MM.1S (cell line): Measurements from ENCODE around the gene SNRK.
A peak's percentile ranks its signal among the peaks of the same experiment; 100 is the strongest.

Experiments used
- DNase-seq: peaks from one replicate; pipeline ENCODE4 v3.0.0-alpha.2; 2015
- H2AFZ ChIP-seq: fragments of 300-600 bp; sonication (generic); 2 replicates; pipeline ENCODE4 v1.6.0; 2016; ENCODE audit warnings: antibody characterized with exemption, low read length
- H3F3A ChIP-seq: fragments of 300-600 bp; sonication (generic); 2 replicates; pipeline ENCODE4 v1.6.1; 2016; ENCODE audit warnings: mild to moderate bottlenecking, antibody characterized with exemption, low read length, moderate library complexity, mixed read lengths; ENCODE audit not compliant: insufficient read depth
- H3K27ac ChIP-seq: fragments of 300-600 bp; sonication (generic); 2 replicates; pipeline ENCODE4 v1.5.1; 2016; ENCODE audit warnings: mild to moderate bottlenecking, low read length
- H3K27me3 ChIP-seq: fragments of 300-600 bp; sonication (generic); replicated peaks from 2 replicates; pipeline ENCODE4 v1.6.0; 2016; ENCODE audit warnings: low read length; ENCODE audit not compliant: insufficient read depth
- H3K36me3 ChIP-seq: fragments of 300-600 bp; sonication (generic); replicated peaks from 2 replicates; pipeline ENCODE4 v1.6.1; 2016; ENCODE audit warnings: mild to moderate bottlenecking, low read length, mixed read lengths; ENCODE audit not compliant: insufficient read depth
- H3K4me1 ChIP-seq: fragments of 300-600 bp; sonication (generic); 2 replicates; pipeline ENCODE4 v1.6.1; 2016; ENCODE audit warnings: low read length, mixed read lengths
- H3K4me2 ChIP-seq: fragments of 300-600 bp; sonication (generic); 2 replicates; pipeline ENCODE4 v1.6.0; 2016; ENCODE audit warnings: low read depth, low read length
- H3K4me3 ChIP-seq: fragments of 300-600 bp; sonication (generic); 2 replicates; pipeline ENCODE4 v1.5.1; 2016; ENCODE audit warnings: low read length, mixed read lengths
- H3K79me2 ChIP-seq: fragments of 300-600 bp; sonication (generic); 2 replicates; pipeline ENCODE4 v1.6.1; 2016; ENCODE audit warnings: mixed run types, low read length, mixed read lengths
- H3K9ac ChIP-seq: fragments of 300-600 bp; sonication (generic); 2 replicates; pipeline ENCODE4 v1.6.1; 2016; ENCODE audit warnings: low read length, mixed read lengths
- H3K9me2 ChIP-seq: fragments of 300-600 bp; sonication (generic); replicated peaks from 2 replicates; pipeline ENCODE4 v1.6.1; 2016; ENCODE audit warnings: mild to moderate bottlenecking, low read length, mixed read lengths; ENCODE audit not compliant: insufficient read depth
- H3K9me3 ChIP-seq: fragments of 300-600 bp; sonication (generic); replicated peaks from 2 replicates; pipeline ENCODE4 v1.6.1; 2016; ENCODE audit warnings: mild to moderate bottlenecking, low read length, mixed read lengths; ENCODE audit not compliant: insufficient read depth
- H4K20me1 ChIP-seq: fragments of 300-600 bp; sonication (generic); 2 replicates; pipeline ENCODE4 v1.6.1; 2016; ENCODE audit warnings: mild to moderate bottlenecking, low read length, moderate library complexity, mixed read lengths; ENCODE audit not compliant: insufficient read depth
- CTCF ChIP-seq: fragments of 300-600 bp; sonication (generic); IDR thresholded peaks from 2 replicates; pipeline ENCODE4 v1.5.1; 2016; ENCODE audit warnings: antibody characterized with exemption, low read length, mixed read lengths
- EZH2 ChIP-seq: fragments of 300-600 bp; sonication (generic); optimal IDR thresholded peaks from 2 replicates; pipeline ENCODE3; 2017; ENCODE audit warnings: low read depth, mild to moderate bottlenecking, antibody characterized with exemption, low read length, mixed read lengths
- EZH2phosphoT487 ChIP-seq: fragments of 300-600 bp; sonication (generic); IDR thresholded peaks from 2 replicates; pipeline ENCODE4 v1.6.1; 2018; ENCODE audit warnings: antibody characterized with exemption, low read length

The SNRK gene

GRCh38 chr3:43289841-43290470, 3.6 kb downstream of the SNRK start:
- no peak overlapping the region for H3K4me3 ChIP-seq
- no peak overlapping the region for H3K4me2 ChIP-seq
- H3K9me3 ChIP-seq, result no peaks in the 10 kb centered on the region
- peaks cover 81% of the 10 kb centered on the region for H3K79me2 ChIP-seq
- no peak for TF ChIP-seq EZH2
- no peak for TF ChIP-seq CTCF
- no peak for TF ChIP-seq EZH2phosphoT487
- no peaks in the 10 kb centered on the region for H4K20me1 ChIP-seq
- no peak overlapping the region for H2AFZ ChIP-seq
- no peaks in the 10 kb centered on the region for H3K36me3 ChIP-seq
- H3K4me1 ChIP-seq, result peaks cover 47% of the 10 kb centered on the region
- H3K27me3 ChIP-seq, result no peaks in the 10 kb centered on the region
- H3K9ac ChIP-seq, result no peak overlapping the region
- DNase-seq, result no peak
- peaks cover 4% of the 10 kb centered on the region; the same call in 1 of the 2 replicates for H3F3A ChIP-seq
- H3K27ac ChIP-seq, result no peak overlapping the region
- H3K9me2 ChIP-seq, result no peaks in the 10 kb centered on the region

DNA sequence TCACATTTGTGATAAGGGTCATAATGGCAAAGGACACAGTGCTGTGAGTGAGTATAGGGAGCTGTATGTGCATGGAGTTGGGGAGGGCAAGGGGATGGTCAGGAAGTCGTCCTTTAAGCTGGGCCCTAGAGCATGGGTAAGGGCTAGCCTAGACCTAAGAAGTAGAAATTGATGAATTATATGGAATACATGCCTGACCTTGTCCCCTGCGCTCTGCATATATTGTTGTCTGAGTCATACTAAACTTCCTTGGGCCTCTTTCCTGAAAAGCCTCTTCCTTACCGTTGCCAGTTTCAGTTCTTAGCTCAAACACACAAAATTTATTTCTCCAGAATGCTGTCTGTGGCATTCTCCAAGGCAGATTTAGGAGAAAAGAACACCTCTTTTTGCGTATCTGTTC, 4.6 kb downstream of the SNRK start:
- H3K9ac ChIP-seq, result no peak overlapping the region
- H3K4me1 ChIP-seq, result peaks cover 50% of the 10 kb centered on the region
- H3K27me3 ChIP-seq, result no peaks in the 10 kb centered on the region
- peaks cover 4% of the 10 kb centered on the region; the same call in 1 of the 2 replicates for H3F3A ChIP-seq
- no peaks in the 10 kb centered on the region for H3K36me3 ChIP-seq
- H3K4me2 ChIP-seq, result 0 out of 2 replicates have a peak overlapping the region, but pooled peaks have one; percentile 9
- H2AFZ ChIP-seq, result no peak overlapping the region
- peaks cover 91% of the 10 kb centered on the region for H3K79me2 ChIP-seq
- H3K27ac ChIP-seq, result no peak overlapping the region
- no peaks in the 10 kb centered on the region for H3K9me3 ChIP-seq
- no peak for DNase-seq
- H3K4me3 ChIP-seq, result no peak overlapping the region
- H4K20me1 ChIP-seq, result no peaks in the 10 kb centered on the region
- TF ChIP-seq EZH2 (no peak), CTCF (no peak), EZH2phosphoT487 (no peak)
- H3K9me2 ChIP-seq, result no peaks in the 10 kb centered on the region

- Histone ChIP-seq H3K9ac (no peak overlapping the region), H4K20me1 (no peaks in the 10 kb centered on the region), H2AFZ (no peak overlapping the region), H3K9me3 (no peaks in the 10 kb centered on the region), H3K4me2 (no peak overlapping the region), H3K36me3 (no peaks in the 10 kb centered on the region), H3K27me3 (no peaks in the 10 kb centered on the region), H3F3A (peaks cover 4% of the 10 kb centered on the region; the same call in 1 of the 2 replicates), H3K4me3 (no peak overlapping the region), H3K27ac (no peak overlapping the region), H3K79me2 (peaks cover 95% of the 10 kb centered on the region), H3K4me1 (peaks cover 55% of the 10 kb centered on the region), H3K9me2 (no peaks in the 10 kb centered on the region)
- TF ChIP-seq CTCF, result no peak
- TF ChIP-seq EZH2, result no peak
- no peak for TF ChIP-seq EZH2phosphoT487
- DNase-seq, result no peak
Observed at GRCh38 chr3:43291546-43291945, 5.2 kb downstream of the SNRK start.
